SU-DHL-6 (cell line): Measurements from ENCODE around the gene FGF22.

Experiments used
- H2AFZ ChIP-seq: fragments of 200-600 bp; sonication (generic); 2 replicates; pipeline ENCODE4 v1.6.1; 2014; ENCODE audit warnings: low read depth, mild to moderate bottlenecking, moderate library complexity, mixed read lengths, antibody characterized with exemption, low read length; ENCODE audit not compliant: severe bottlenecking
- H3F3A ChIP-seq: fragments of 200-600 bp; shearing (Covaris generic); 2 replicates; pipeline ENCODE4 v1.6.0; 2016; ENCODE audit warnings: antibody characterized with exemption, mild to moderate bottlenecking; ENCODE audit not compliant: insufficient read depth
- H3K27ac ChIP-seq: fragments of 200-600 bp; sonication (generic); 2 replicates; pipeline ENCODE4 v1.5.1; 2016; ENCODE audit warnings: low read depth, mild to moderate bottlenecking, low read length, moderate library complexity, mixed read lengths
- H3K27me3 ChIP-seq: fragments of 200-600 bp; sonication (generic), shearing (Covaris generic); 2 replicates; pipeline ENCODE4 v1.6.0; 2014; ENCODE audit warnings: mild to moderate bottlenecking, low read length
- H3K36me3 ChIP-seq: fragments of 200-600 bp; sonication (generic); 2 replicates; pipeline ENCODE4 v1.6.1; 2014; ENCODE audit warnings: mild to moderate bottlenecking, low read length, mixed read lengths
- H3K4me2 ChIP-seq: fragments of 300-600, 200-600 bp; shearing (Covaris generic), sonication (generic); 2 replicates; pipeline ENCODE4 v1.6.0; 2014; ENCODE audit warnings: low read length, low read depth, mild to moderate bottlenecking; ENCODE audit not compliant: poor library complexity, severe bottlenecking
- H3K4me3 ChIP-seq: fragments of 200-600 bp; sonication (generic); 2 replicates; pipeline ENCODE4 v1.5.1; 2014; ENCODE audit warnings: antibody characterized with exemption, low read length, mild to moderate bottlenecking, mixed read lengths; ENCODE audit not compliant: insufficient read depth, poor library complexity, severe bottlenecking
- H3K79me2 ChIP-seq: fragments of 200-600 bp; sonication (generic); 2 replicates; pipeline ENCODE4 v1.6.1; 2014; ENCODE audit warnings: mild to moderate bottlenecking, low read length, moderate library complexity; ENCODE audit not compliant: insufficient read depth
- H3K9ac ChIP-seq: fragments of 200-600 bp; sonication (generic); 2 replicates; pipeline ENCODE4 v1.7.0; 2014; ENCODE audit warnings: mild to moderate bottlenecking, low read length
- H3K9me2 ChIP-seq: fragments of 200-600 bp; sonication (generic); replicated peaks from 2 replicates; pipeline ENCODE4 v1.6.1; 2014; ENCODE audit warnings: low read length; ENCODE audit not compliant: insufficient read depth
- H3K9me3 ChIP-seq: fragments of 200-600 bp; sonication (generic); 2 replicates; pipeline ENCODE4 v1.6.1; 2014; ENCODE audit warnings: low read length, mixed read lengths; ENCODE audit not compliant: insufficient read depth
- H4K20me1 ChIP-seq: fragments of 200-600 bp; sonication (generic); 2 replicates; pipeline ENCODE4 v1.6.1; 2014; ENCODE audit warnings: low read depth, mild to moderate bottlenecking, antibody characterized with exemption, low read length, moderate library complexity, mixed read lengths
- CTCF ChIP-seq: fragments of 200-600 bp; sonication (generic); IDR thresholded peaks from one replicate; pipeline ENCODE4 v1.5.1; 2017; ENCODE audit warnings: antibody characterized with exemption, mild to moderate bottlenecking, low read length, moderate library complexity; ENCODE audit not compliant: insufficient read depth, poor library complexity, severe bottlenecking
- EZH2phosphoT487 ChIP-seq: fragments of 200-600 bp; sonication (generic), shearing (Covaris generic); conservative IDR thresholded peaks from 2 replicates; pipeline ENCODE4 v1.6.1; 2018; ENCODE audit warnings: mild to moderate bottlenecking, antibody characterized with exemption, low read length, moderate library complexity, mixed read lengths

FGF22 gene

DNA sequence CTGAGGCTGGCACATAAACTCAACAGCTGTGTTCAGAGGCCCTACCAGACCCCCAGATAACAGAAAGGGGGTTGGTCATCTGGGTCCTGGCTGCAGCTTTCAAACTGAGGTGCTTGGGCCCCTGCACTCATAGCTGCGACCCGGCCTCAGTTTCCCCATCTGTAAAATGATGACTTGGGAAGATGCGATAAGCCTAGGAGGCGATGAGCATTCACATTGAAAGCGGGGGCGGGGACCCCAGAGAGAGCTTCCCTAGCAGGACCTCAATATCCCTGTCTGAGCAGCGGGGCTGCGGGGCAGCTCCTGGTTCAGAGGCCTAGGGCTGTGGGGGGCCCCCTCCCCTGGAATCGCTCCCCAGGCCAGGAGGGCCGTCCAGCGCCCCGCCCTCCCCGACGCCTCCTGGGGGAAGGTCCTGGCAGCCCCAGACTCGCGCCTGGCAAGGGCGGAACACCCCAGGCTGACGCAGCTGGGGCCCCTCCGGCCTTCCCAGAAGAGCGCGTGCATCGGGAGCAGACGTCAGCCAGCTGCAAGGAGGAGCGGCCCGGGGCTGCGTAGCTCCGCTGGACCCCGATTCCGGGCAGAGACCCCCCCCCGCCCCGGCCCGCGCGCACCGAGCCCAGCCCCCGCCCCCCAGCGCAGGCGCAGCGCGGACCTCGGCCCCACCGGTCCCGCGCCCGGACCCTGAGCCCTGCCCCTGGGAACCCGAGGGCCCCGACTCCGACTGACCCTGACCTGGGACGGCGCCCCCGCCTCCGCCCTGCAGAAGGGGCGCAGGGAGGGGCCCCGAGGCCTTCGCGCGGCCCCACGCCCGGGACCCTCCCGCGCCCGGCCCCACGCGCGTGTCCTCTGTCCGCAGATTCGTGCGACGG is 40.0 kb downstream of the FGF22 start:
- TF ChIP-seq EZH2phosphoT487, result no peak
- no peak for TF ChIP-seq CTCF
- H3K27me3 ChIP-seq, result no peaks in the 10 kb centered on the region
- H3K36me3 ChIP-seq, result no peaks in the 10 kb centered on the region
- H3K4me2 ChIP-seq, result peak overlapping the region; percentile 63
- no peaks in the 10 kb centered on the region for H3K9me2 ChIP-seq
- 0 out of 2 replicates have a peak, but pooled peaks cover 9% of the 10 kb centered on the region for H3F3A ChIP-seq
- H3K79me2 ChIP-seq, result no peaks in the 10 kb centered on the region
- no peaks in the 10 kb centered on the region for H4K20me1 ChIP-seq
- H2AFZ ChIP-seq, result peak overlapping the region; percentile 83
- H3K9ac ChIP-seq, result peak overlapping the region; percentile 85
- H3K9me3 ChIP-seq, result no peaks in the 10 kb centered on the region
- H3K27ac ChIP-seq, result peak overlapping the region; percentile 52
- H3K4me3 ChIP-seq, result peak overlapping the region; percentile 83

GRCh38 chr19:680287-681028 is 40.8 kb downstream of the FGF22 start:
- Histone ChIP-seq H3K27me3 (no peaks in the 10 kb centered on the region), H3K36me3 (no peaks in the 10 kb centered on the region), H3K4me2 (peak overlapping the region; percentile 66), H3K9me2 (no peaks in the 10 kb centered on the region), H4K20me1 (no peaks in the 10 kb centered on the region), H3K4me3 (peak overlapping the region; percentile 83), H3F3A (0 out of 2 replicates have a peak, but pooled peaks cover 9% of the 10 kb centered on the region), H2AFZ (peak overlapping the region; percentile 91), H3K9me3 (no peaks in the 10 kb centered on the region), H3K79me2 (no peaks in the 10 kb centered on the region), H3K9ac (peak overlapping the region; percentile 85), H3K27ac (peak overlapping the region; percentile 61)
- TF ChIP-seq CTCF, result no peak
- no peak for TF ChIP-seq EZH2phosphoT487

DNA sequence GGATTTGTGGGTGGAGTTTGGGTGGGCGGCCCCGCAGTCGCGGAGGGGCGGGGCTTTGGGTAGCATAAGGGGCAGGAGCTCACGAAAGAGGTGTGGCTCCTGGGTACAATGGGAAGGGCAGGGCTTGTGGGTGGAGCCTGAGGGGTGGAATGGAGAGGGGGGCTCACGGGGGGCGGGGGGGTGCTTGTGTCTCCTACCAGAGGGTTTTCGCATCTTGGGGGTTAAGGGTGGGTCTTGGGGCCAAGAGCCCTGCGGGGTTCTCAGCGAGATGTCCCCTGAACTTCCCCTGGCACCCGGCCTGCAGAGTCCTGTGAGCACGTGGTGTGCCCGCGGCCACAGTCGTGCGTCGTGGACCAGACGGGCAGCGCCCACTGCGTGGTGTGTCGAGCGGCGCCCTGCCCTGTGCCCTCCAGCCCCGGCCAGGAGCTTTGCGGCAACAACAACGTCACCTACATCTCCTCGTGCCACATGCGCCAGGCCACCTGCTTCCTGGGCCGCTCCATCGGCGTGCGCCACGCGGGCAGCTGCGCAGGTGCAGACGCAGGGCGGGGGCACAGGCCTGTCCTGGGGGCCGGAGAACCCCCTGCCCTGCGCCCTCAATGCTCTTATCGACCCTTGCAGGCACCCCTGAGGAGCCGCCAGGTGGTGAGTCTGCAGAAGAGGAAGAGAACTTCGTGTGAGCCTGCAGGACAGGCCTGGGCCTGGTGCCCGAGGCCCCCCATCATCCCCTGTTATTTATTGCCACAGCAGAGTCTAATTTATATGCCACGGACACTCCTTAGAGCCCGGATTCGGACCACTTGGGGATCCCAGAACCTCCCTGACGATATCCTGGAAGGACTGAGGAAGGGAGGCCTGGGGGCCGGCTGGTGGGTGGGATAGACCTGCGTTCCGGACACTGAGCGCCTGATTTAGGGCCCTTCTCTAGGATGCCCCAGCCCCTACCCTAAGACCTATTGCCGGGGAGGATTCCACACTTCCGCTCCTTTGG is 41.6 kb downstream of the FGF22 start:
- no peak overlapping the region; the same call in 1 of the 2 replicates for H3K27ac ChIP-seq

More for the DNA sequence above, 41.6 kb downstream of the FGF22 start:
- Histone ChIP-seq H3K27me3 (no peaks in the 10 kb centered on the region), H4K20me1 (no peaks in the 10 kb centered on the region), H3K36me3 (no peaks in the 10 kb centered on the region), H3F3A (0 out of 2 replicates have a peak, but pooled peaks cover 9% of the 10 kb centered on the region), H3K4me3 (peak overlapping the region; percentile 56), H3K9me3 (no peaks in the 10 kb centered on the region), H2AFZ (peak overlapping the region; percentile 91), H3K9ac (peak overlapping the region; percentile 49; the same call in 1 of the 2 replicates), H3K4me2 (peak overlapping the region; percentile 66), H3K79me2 (no peaks in the 10 kb centered on the region), H3K9me2 (no peaks in the 10 kb centered on the region)
- no peak for TF ChIP-seq CTCF
- no peak for TF ChIP-seq EZH2phosphoT487
